K562 (cell line): ENCODE results near the gene TNIP1. TPM values are rescaled to one million over a fixed set of nuclear protein-coding genes. Genes with fewer than 3 reads are reported as not detected.

Experiments used
- CC2D1A ChIP-seq: fragments of 450-650 bp; IDR thresholded peaks from 2 replicates; pipeline ENCODE4 v1.6.1; 2017; ENCODE audit warnings: mild to moderate bottlenecking
- CTBP1 ChIP-seq: fragments of 450-650 bp; IDR thresholded peaks from 2 replicates; pipeline ENCODE4 v1.6.1; 2016; ENCODE audit warnings: borderline replicate concordance
- EHMT2 ChIP-seq: fragments of 450-650 bp; IDR thresholded peaks from 2 replicates; pipeline ENCODE4 v1.6.1; 2018; ENCODE audit warnings: antibody characterized with exemption
- GABPA ChIP-seq: fragments of 200-800 bp; sonication (Bioruptor generic); conservative IDR thresholded peaks from 2 replicates; pipeline ENCODE4 v1.6.1; 2016; ENCODE audit warnings: low read depth, missing genetic modification characterization, missing compliant biosample characterization
- HDGF ChIP-seq: fragments of 450-650 bp; IDR thresholded peaks from 2 replicates; pipeline ENCODE4 v1.6.1; 2016
- HLTF ChIP-seq: fragments of 450-650 bp; IDR thresholded peaks from 2 replicates; pipeline ENCODE4 v1.6.1; 2016
- KAT2B ChIP-seq: IDR thresholded peaks from one replicate; pipeline ENCODE4 v1.6.1; 2012; ENCODE audit warnings: low read depth, mild to moderate bottlenecking, control low read depth, inconsistent platforms, low read length, moderate library complexity
- L3MBTL2 ChIP-seq: fragments of 450-650 bp; IDR thresholded peaks from 2 replicates; pipeline ENCODE4 v1.6.1; 2016; ENCODE audit warnings: mild to moderate bottlenecking, moderate library complexity
- MAFK ChIP-seq: IDR thresholded peaks from 2 replicates; pipeline ENCODE4 v1.6.1; 2011; ENCODE audit warnings: low read length, improper control_type of control experiment
- MEIS2 ChIP-seq: fragments of 450-650 bp; IDR thresholded peaks from 2 replicates; pipeline ENCODE4 v1.6.1; 2014; ENCODE audit warnings: mild to moderate bottlenecking; ENCODE audit not compliant: partially characterized antibody
- NCOA1 ChIP-seq: fragments of 450-650 bp; IDR thresholded peaks from 2 replicates; pipeline ENCODE4 v1.6.1; 2016; ENCODE audit warnings: low read depth
- NFE2 ChIP-seq: IDR thresholded peaks from 2 replicates; pipeline ENCODE4 v1.6.1; 2014; ENCODE audit warnings: antibody characterized with exemption, low read depth
- NR4A1 ChIP-seq, 2 experiments: fragments of 250-450 bp in 1 of 2; fragments of 450-650 bp in 1 of 2; sonication (Bioruptor Pico) in 1 of 2; IDR thresholded peaks; 2 replicates each; pipeline versions ENCODE4 v1.4.0 to v1.6.1; 2016 to 2020; ENCODE audit warnings: mild to moderate bottlenecking in 2 of 2, missing compliant biosample characterization in 1 of 2, missing genetic modification characterization in 1 of 2, moderate library complexity in 1 of 2
- TAL1 ChIP-seq: fragments of 450-650 bp; IDR thresholded peaks from 2 replicates; pipeline ENCODE4 v1.6.1; 2016; ENCODE audit warnings: mild to moderate bottlenecking
- TEAD1 ChIP-seq, 2 experiments: fragments of 450-650 bp in 1 of 2; sonication (generic) in 1 of 2; formaldehyde crosslinking; IDR thresholded peaks; 2 replicates each; pipeline versions ENCODE4 v1.4.0 to v1.8.0; 2020 to 2022; ENCODE audit warnings: mild to moderate bottlenecking in 2 of 2, missing genetic modification reagents in 1 of 2
- ZNF282 ChIP-seq: sonication (generic); formaldehyde crosslinking; IDR thresholded peaks from 2 replicates; pipeline ENCODE4 v1.8.1; 2023; ENCODE audit warnings: missing genetic modification reagents
- ZNF316 ChIP-seq: fragments of 450-650 bp; IDR thresholded peaks from 2 replicates; pipeline ENCODE4 v1.6.1; 2016
- ZNF561 ChIP-seq: fragments of 450-650 bp; formaldehyde crosslinking; conservative IDR thresholded peaks from 2 replicates; pipeline ENCODE4 v1.4.0; 2020; ENCODE audit warnings: mild to moderate bottlenecking, moderate library complexity
- ZNF57 ChIP-seq: fragments of 450-650 bp; formaldehyde crosslinking; IDR thresholded peaks from 2 replicates; pipeline ENCODE4 v1.4.0; 2020; ENCODE audit warnings: mild to moderate bottlenecking, moderate library complexity
- polyA plus RNA-seq, 8 experiments: library from polyadenylated mRNA; depleted of rRNA in 4 of 8; stranded (reverse) in 5 of 8; unstranded in 3 of 8; fragments of >200 nt; fragmentation: Nextera tagmentation in 2 of 8; fragmentation: Illumina TruSeq in 1 of 8; extraction: Ambion mirVana in 2 of 8; extraction: Trizol in 1 of 8; gene quantifications; 2 replicates each; pipeline versions ENCODE4 v1.2.1 to v1.2.3, GENCODE V29; 2011 to 2014; ENCODE audit warnings: inconsistent platforms in 1 of 8, missing spikeins in 1 of 8
- total RNA-seq, 7 experiments: library from RNA; depleted of rRNA in 6 of 7; stranded (reverse); fragments of >200 nt in 6 of 7; fragmentation: Illumina TruSeq in 2 of 7; extraction: Trizol in 2 of 7; gene quantifications; 2 replicates each; pipeline versions ENCODE4 v1.2.1 to v1.2.3, GENCODE V29; 2011 to 2021; ENCODE audit warnings: low replicate concordance in 1 of 7
- TF ChIP-seq, protein P1 (sequence below): fragments of 450-650 bp; IDR thresholded peaks from 2 replicates; pipeline ENCODE4 v1.6.1; 2016; ENCODE audit warnings: borderline replicate concordance
- TF ChIP-seq, protein P2 (sequence below): IDR thresholded peaks from 3 replicates; pipeline ENCODE4 v1.6.1; 2011; ENCODE audit warnings: borderline replicate concordance, mild to moderate bottlenecking; ENCODE audit not compliant: insufficient read length, insufficient read depth
- TF ChIP-seq, protein P3 (sequence below): fragments of 450-650 bp; conservative IDR thresholded peaks from 2 replicates; pipeline ENCODE4 v1.6.1; 2016; ENCODE audit warnings: missing genetic modification characterization, low read depth, mild to moderate bottlenecking, missing compliant biosample characterization, moderate library complexity
- TF ChIP-seq, protein P4 (sequence below): fragments of 250-450 bp; sonication (Bioruptor Pico); IDR thresholded peaks from 2 replicates; pipeline ENCODE4 v1.4.0; 2020
- TF ChIP-seq, protein P5 (sequence below): fragments of 450-650 bp; formaldehyde crosslinking; IDR thresholded peaks from 2 replicates; pipeline ENCODE4 v1.4.0; 2022; ENCODE audit warnings: missing genetic modification characterization

TNIP1 gene
- total and polyA plus RNA-seq, 9 of the 15 experiments (the other 6 are each of a cell fraction or from before 2014, with no cell fraction given), result 0.46 to 41.0 (median 24.6) TPM

DNA sequence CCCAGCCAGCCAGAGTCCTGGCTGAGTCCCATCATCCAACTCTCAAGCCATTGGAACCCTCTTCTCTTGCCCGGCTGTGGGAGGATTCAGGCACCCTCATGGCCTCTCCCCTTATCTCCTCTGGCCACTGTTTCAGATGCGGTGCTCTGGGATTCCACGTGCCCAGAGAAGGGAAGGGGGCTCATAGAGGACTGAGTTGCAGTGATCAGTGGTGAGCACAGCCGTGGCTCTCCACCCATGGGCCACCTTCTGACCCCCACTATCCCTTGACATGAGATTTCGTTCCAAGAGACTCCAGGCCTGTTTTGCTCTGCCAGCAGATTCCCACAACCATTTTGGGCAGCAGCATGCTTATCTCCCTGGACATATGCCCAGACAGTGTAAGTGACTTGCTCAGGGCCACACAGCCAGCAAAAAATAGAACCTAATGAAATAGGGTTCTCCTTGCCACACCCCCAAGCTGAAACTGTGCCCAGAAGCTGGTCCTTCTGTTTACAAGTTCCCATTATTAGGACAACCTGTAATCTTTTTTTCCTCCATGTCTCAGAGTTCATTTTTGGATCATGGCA, 57.7 kb downstream of the TNIP1 start (continued):
- TF ChIP-seq, protein P1, sequence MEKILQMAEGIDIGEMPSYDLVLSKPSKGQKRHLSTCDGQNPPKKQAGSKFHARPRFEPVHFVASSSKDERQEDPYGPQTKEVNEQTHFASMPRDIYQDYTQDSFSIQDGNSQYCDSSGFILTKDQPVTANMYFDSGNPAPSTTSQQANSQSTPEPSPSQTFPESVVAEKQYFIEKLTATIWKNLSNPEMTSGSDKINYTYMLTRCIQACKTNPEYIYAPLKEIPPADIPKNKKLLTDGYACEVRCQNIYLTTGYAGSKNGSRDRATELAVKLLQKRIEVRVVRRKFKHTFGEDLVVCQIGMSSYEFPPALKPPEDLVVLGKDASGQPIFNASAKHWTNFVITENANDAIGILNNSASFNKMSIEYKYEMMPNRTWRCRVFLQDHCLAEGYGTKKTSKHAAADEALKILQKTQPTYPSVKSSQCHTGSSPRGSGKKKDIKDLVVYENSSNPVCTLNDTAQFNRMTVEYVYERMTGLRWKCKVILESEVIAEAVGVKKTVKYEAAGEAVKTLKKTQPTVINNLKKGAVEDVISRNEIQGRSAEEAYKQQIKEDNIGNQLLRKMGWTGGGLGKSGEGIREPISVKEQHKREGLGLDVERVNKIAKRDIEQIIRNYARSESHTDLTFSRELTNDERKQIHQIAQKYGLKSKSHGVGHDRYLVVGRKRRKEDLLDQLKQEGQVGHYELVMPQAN, result no peak
- TF ChIP-seq MAFK (peak; percentile 43; the same call in 1 of the 2 replicates), L3MBTL2 (peak; percentile 73), ZNF561 (CRISPR knock-in tag) (no peak), GABPA (tag) (no peak), KAT2B (no peak), NR4A1 (CRISPR knock-in tag; IDR thresholded peaks at IDR 0.05) (no peak), NR4A1 (tag; IDR thresholded peaks at IDR 0.05) (peak; percentile 88), CC2D1A (no peak), HDGF (no peak), EHMT2 (peak; percentile 54; the same call in 1 of the 2 replicates), ZNF316 (peak; percentile 21; the same call in 1 of the 2 replicates), ZNF282 (no peak), TEAD1 (CRISPR knock-in tag; IDR thresholded peaks at IDR 0.05) (no peak), NFE2 (no peak), NCOA1 (peak; percentile 49; the same call in 1 of the 2 replicates), MEIS2 (no peak), CTBP1 (peak; percentile 58; the same call in 1 of the 2 replicates), HLTF (no peak), TAL1 (peak; percentile 56), ZNF57 (CRISPR knock-in tag) (no peak)
- TF ChIP-seq, protein P2, sequence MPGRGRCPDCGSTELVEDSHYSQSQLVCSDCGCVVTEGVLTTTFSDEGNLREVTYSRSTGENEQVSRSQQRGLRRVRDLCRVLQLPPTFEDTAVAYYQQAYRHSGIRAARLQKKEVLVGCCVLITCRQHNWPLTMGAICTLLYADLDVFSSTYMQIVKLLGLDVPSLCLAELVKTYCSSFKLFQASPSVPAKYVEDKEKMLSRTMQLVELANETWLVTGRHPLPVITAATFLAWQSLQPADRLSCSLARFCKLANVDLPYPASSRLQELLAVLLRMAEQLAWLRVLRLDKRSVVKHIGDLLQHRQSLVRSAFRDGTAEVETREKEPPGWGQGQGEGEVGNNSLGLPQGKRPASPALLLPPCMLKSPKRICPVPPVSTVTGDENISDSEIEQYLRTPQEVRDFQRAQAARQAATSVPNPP, result no peak
- TF ChIP-seq, protein P3, sequence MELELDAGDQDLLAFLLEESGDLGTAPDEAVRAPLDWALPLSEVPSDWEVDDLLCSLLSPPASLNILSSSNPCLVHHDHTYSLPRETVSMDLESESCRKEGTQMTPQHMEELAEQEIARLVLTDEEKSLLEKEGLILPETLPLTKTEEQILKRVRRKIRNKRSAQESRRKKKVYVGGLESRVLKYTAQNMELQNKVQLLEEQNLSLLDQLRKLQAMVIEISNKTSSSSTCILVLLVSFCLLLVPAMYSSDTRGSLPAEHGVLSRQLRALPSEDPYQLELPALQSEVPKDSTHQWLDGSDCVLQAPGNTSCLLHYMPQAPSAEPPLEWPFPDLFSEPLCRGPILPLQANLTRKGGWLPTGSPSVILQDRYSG (tag), result peak; percentile 63; the same call in 1 of the 2 replicates
- TF ChIP-seq, protein P4, sequence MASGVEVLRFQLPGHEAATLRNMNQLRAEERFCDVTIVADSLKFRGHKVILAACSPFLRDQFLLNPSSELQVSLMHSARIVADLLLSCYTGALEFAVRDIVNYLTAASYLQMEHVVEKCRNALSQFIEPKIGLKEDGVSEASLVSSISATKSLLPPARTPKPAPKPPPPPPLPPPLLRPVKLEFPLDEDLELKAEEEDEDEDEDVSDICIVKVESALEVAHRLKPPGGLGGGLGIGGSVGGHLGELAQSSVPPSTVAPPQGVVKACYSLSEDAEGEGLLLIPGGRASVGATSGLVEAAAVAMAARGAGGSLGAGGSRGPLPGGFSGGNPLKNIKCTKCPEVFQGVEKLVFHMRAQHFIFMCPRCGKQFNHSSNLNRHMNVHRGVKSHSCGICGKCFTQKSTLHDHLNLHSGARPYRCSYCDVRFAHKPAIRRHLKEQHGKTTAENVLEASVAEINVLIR, result no peak
- TF ChIP-seq, protein P5, sequence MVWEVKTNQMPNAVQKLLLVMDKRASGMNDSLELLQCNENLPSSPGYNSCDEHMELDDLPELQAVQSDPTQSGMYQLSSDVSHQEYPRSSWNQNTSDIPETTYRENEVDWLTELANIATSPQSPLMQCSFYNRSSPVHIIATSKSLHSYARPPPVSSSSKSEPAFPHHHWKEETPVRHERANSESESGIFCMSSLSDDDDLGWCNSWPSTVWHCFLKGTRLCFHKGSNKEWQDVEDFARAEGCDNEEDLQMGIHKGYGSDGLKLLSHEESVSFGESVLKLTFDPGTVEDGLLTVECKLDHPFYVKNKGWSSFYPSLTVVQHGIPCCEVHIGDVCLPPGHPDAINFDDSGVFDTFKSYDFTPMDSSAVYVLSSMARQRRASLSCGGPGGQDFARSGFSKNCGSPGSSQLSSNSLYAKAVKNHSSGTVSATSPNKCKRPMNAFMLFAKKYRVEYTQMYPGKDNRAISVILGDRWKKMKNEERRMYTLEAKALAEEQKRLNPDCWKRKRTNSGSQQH, result peak; percentile 25; the same call in 1 of the 2 replicates
